Stimulated activated CD4-positive, alpha-beta T cell treated with anti-CD3 and anti-CD28 coated beads, Interleukin-1b, Interleukin-23, amount 100 ng/mL, for 24 hours (primary cell): ENCODE measurements around the gene GCSAM.

Experiments used
- DNase-seq, 4 experiments: peaks; one replicate each; pipeline ENCODE4 v3.0.0-alpha.2; 2020; ENCODE audit warnings: low read depth in 4 of 4, low spot score in 1 of 4

Gene GCSAM

GRCh38 chr3:112074616-112075497, 58.2 kb downstream of the GCSAM start:
- DNase-seq: no peak

- no peak for DNase-seq
These were observed 59.0 kb downstream of the GCSAM start for GRCh38 chr3:112074006-112074405.

- DNase-seq: peak in 1 of 4 experiments; percentile 5
These were observed 60.5 kb downstream of the GCSAM start for GRCh38 chr3:112072387-112073060.
